ENCODE measurements around the gene METRN.

- TF ChIP-seq ZNF2 (tag by site-specific recombination; IDR thresholded peaks at IDR 0.05) (no peak), TCF7L2 (IDR thresholded peaks at IDR 0.05; ENCODE audit: borderline replicate concordance, low read depth, low read length) (no peak)
- TF ChIP-seq, protein P1, sequence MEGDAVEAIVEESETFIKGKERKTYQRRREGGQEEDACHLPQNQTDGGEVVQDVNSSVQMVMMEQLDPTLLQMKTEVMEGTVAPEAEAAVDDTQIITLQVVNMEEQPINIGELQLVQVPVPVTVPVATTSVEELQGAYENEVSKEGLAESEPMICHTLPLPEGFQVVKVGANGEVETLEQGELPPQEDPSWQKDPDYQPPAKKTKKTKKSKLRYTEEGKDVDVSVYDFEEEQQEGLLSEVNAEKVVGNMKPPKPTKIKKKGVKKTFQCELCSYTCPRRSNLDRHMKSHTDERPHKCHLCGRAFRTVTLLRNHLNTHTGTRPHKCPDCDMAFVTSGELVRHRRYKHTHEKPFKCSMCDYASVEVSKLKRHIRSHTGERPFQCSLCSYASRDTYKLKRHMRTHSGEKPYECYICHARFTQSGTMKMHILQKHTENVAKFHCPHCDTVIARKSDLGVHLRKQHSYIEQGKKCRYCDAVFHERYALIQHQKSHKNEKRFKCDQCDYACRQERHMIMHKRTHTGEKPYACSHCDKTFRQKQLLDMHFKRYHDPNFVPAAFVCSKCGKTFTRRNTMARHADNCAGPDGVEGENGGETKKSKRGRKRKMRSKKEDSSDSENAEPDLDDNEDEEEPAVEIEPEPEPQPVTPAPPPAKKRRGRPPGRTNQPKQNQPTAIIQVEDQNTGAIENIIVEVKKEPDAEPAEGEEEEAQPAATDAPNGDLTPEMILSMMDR (tag by site-specific recombination; IDR thresholded peaks at IDR 0.05) = no peak
- TF ChIP-seq, protein P2, sequence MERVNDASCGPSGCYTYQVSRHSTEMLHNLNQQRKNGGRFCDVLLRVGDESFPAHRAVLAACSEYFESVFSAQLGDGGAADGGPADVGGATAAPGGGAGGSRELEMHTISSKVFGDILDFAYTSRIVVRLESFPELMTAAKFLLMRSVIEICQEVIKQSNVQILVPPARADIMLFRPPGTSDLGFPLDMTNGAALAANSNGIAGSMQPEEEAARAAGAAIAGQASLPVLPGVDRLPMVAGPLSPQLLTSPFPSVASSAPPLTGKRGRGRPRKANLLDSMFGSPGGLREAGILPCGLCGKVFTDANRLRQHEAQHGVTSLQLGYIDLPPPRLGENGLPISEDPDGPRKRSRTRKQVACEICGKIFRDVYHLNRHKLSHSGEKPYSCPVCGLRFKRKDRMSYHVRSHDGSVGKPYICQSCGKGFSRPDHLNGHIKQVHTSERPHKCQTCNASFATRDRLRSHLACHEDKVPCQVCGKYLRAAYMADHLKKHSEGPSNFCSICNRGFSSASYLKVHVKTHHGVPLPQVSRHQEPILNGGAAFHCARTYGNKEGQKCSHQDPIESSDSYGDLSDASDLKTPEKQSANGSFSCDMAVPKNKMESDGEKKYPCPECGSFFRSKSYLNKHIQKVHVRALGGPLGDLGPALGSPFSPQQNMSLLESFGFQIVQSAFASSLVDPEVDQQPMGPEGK (tag by site-specific recombination; IDR thresholded peaks at IDR 0.05) = no peak
These were observed 1.3 kb downstream of the METRN start for GRCh38 chr16:716200-716568.

All from HEK293 (cell line).